T-cell (primary cell): ENCODE measurements around the gene REXO2. TPM values are rescaled to one million over a fixed set of nuclear protein-coding genes. Genes with fewer than 3 reads are reported as not detected.

Experiments
- ATAC-seq, 4 experiments: fragments of 200-7000 bp in 3 of 4; fragments of 150-1000 bp in 1 of 4; cut with Tn5 transposase; replicated peaks in 1 of 4; 1 replicate in 3 of 4; 2 replicates in 1 of 4; pipeline ENCODE4 v1.10.0; 2021; ENCODE audit warnings: moderate library complexity in 3 of 4, mild to moderate bottlenecking in 2 of 4, moderate number of reproducible peaks in 1 of 4
- CTCF ChIA-PET, 2 donors: fragments of 300-600 bp; sonication (Branson Sonifier 250); formaldehyde crosslinking; loops; one replicate each; lab custom pipeline; 2022; ENCODE audit warnings: antibody characterized with exemption in 2 of 2; lab: Charles Lee
- POLR2A ChIA-PET, 2 donors: fragments of 300-600 bp; sonication (Branson Sonifier 250); formaldehyde crosslinking; loops; one replicate each; lab custom pipeline; 2022; ENCODE audit warnings: antibody characterized with exemption in 2 of 2; lab: Charles Lee
- DNase-seq, 35 experiments: peaks; one replicate each; pipeline versions ENCODE4 v3.0.0 to v3.0.0-alpha.2; 2013 to 2023
- H3K27ac ChIP-seq: one replicate; pipeline ENCODE4 v1.5.1; 2013; ENCODE audit warnings: low read length
- H3K27me3 ChIP-seq, 2 experiments: replicated peaks in 1 of 2; 1 replicate in 1 of 2; 2 replicates in 1 of 2; pipeline versions ENCODE4 v1.6.1 to v1.7.0; 2013; ENCODE audit warnings: low read length in 1 of 2, mixed read lengths in 1 of 2; ENCODE audit not compliant: control insufficient read depth in 2 of 2, insufficient read depth in 2 of 2; ENCODE audit errors: extremely low read depth in 1 of 2
- H3K36me3 ChIP-seq, 2 donors: 1 replicate in 1 of 2; 2 replicates in 1 of 2; pipeline versions ENCODE4 v1.6.1 to v1.7.0; 2013; ENCODE audit warnings: low read length in 1 of 2; ENCODE audit not compliant: control insufficient read depth in 2 of 2, insufficient read depth in 1 of 2; ENCODE audit errors: extremely low read depth in 1 of 2
- H3K4me1 ChIP-seq, 2 experiments: 1 replicate in 1 of 2; 2 replicates in 1 of 2; pipeline versions ENCODE4 v1.6.1 to v1.7.0; 2013; ENCODE audit warnings: low read length in 2 of 2, mixed read lengths in 1 of 2; ENCODE audit not compliant: insufficient read depth in 2 of 2, control insufficient read depth in 1 of 2; ENCODE audit errors: extremely low read depth in 1 of 2
- H3K4me3 ChIP-seq, 2 donors: 1 replicate in 1 of 2; 2 replicates in 1 of 2; pipeline versions ENCODE4 v1.5.1 to v1.7.0; 2013; ENCODE audit warnings: mild to moderate bottlenecking in 2 of 2, low read length in 1 of 2, moderate library complexity in 1 of 2; ENCODE audit not compliant: control insufficient read depth in 1 of 2; ENCODE audit errors: extremely low read depth in 1 of 2
- H3K9me3 ChIP-seq: 2 replicates; pipeline ENCODE4 v1.7.0; 2013
- H3K27ac Mint-ChIP-seq, 2 donors: one replicate each; pipeline ENCODE4 v1.8.0; 2020 to 2021; ENCODE audit warnings: mild to moderate bottlenecking in 2 of 2, mixed read lengths in 2 of 2
- H3K27me3 Mint-ChIP-seq, 2 donors: one replicate each; pipeline ENCODE4 v1.8.0; 2021 to 2022; ENCODE audit warnings: mixed read lengths in 2 of 2
- H3K36me3 Mint-ChIP-seq: one replicate; pipeline ENCODE4 v1.8.0; 2021; ENCODE audit warnings: mixed read lengths
- H3K4me1 Mint-ChIP-seq, 3 donors: one replicate each; pipeline ENCODE4 v1.8.0; 2020 to 2022; ENCODE audit warnings: mixed read lengths in 3 of 3, mild to moderate bottlenecking in 1 of 3
- H3K4me3 Mint-ChIP-seq, 3 donors: one replicate each; pipeline ENCODE4 v1.8.0; 2020 to 2022; ENCODE audit warnings: mild to moderate bottlenecking in 3 of 3, mixed read lengths in 3 of 3, moderate library complexity in 3 of 3
- H3K9me3 Mint-ChIP-seq, 3 donors: one replicate each; pipeline ENCODE4 v1.8.0; 2020 to 2022; ENCODE audit warnings: mixed read lengths in 3 of 3
- WGBS: methylation state at CpG from one replicate; pipeline ENCODE4 v1.1.5; 2013; ENCODE audit warnings: missing lambda C conversion rate; ENCODE audit not compliant: insufficient coverage; 5-methylcytosine and 5-hydroxymethylcytosine counted together
- total RNA-seq, 35 experiments: library from RNA in 6 of 35; stranded (reverse) in 6 of 35; fragments of 120-200 nt in 1 of 35; gene quantifications; one replicate each; pipeline versions ENCODE4 v1.2.1 to v1.2.4 and lab custom pipeline; 2013 to 2026

Gene REXO2
- total RNA-seq, 5 donors from 2014 or later (not counting 1 experiment from before 2014, with no cell fraction given) = 30.1 to 73.9 (median 63.6) TPM

DNA sequence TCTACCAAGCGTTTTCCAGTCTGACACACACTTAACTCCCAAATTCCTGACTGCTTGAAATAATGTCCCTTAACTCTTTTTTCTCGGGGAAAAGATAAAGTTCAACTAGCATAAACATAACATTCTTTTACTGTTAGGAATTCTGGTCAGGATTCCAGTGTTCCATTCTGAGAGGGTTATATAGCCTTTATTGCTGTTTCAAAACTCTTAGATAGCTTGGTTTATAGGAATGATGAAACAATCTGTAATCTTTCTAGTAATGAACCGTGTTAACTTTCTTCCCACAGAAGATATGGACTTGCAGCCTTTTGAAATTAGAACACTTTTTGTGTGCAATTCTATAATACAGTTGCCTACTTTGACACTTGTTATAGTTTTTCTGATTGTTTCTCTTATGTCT, 8.6 kb downstream of the REXO2 start:
- Mint-ChIP-seq H3K4me3 (no peak overlapping the region), H3K9me3 (peaks cover 0 to 5% (median 0%) of the 10 kb centered on the region in 3 donors), H3K4me1 (peaks cover 4 to 20% (median 6%) of the 10 kb centered on the region in 3 donors), H3K27ac (no peak overlapping the region), H3K36me3 (peaks cover 60% of the 10 kb centered on the region), H3K27me3 (no peaks in the 10 kb centered on the region)
- ChIA-PET CTCF (no interaction called here), POLR2A (no interaction called here)
- Histone ChIP-seq H3K9me3 (no peaks in the 10 kb centered on the region), H3K27me3 (no peaks in the 10 kb centered on the region), H3K36me3 (peaks cover 0 to 36% of the 10 kb centered on the region in 2 donors), H3K4me3 (no peak overlapping the region), H3K4me1 (no peaks in the 10 kb centered on the region), H3K27ac (no peak overlapping the region)
- ATAC-seq (no peak), DNase-seq (no peak)
- 83% methylated on average over 1 of the region's 3 CpGs for whole genome bisulfite sequencing

DNA sequence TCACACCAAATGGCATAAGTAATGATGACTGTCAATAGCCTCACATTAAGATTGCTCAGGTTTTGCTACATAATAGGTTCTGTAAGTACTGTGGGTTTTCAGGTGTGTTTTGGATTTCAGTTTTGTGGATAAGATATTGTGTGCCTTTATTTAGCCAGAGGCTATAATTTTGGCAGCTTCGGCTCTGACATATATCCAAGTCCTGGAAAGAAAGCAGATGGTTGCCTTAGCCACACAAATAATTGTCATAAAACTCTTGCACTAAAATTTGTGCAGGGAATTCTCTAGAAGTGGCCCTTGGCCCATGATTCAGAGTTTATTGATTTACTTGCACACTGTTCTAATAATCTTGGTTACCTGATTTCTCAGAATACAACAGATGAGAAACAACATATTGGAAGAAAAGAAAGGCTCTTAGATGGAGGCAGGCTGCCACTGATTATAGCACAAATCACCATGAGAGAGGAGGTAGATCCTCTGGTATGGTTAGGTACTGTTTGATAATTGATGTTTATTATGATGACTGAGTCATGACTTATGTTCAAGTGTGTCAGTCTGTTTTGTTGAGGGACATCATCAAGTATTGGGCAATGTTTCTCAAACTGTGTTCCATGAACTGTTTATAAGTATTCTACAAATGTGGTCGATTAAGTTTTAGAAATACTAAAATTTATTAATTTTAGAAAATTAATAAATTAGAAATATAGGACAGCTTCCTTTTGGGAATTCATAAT, 9.6 kb downstream of the REXO2 start:
- ChIA-PET POLR2A (interaction anchor here in 1 of 2 donors (0.6 kb wide), 1 partner anchor 67 kb away, joined by 3 read pairs; no protein-coding TSS in a partner anchor), CTCF (no interaction called here)
- peaks cover 0 to 34% of the 10 kb centered on the region in 2 donors for H3K36me3 ChIP-seq

DNA sequence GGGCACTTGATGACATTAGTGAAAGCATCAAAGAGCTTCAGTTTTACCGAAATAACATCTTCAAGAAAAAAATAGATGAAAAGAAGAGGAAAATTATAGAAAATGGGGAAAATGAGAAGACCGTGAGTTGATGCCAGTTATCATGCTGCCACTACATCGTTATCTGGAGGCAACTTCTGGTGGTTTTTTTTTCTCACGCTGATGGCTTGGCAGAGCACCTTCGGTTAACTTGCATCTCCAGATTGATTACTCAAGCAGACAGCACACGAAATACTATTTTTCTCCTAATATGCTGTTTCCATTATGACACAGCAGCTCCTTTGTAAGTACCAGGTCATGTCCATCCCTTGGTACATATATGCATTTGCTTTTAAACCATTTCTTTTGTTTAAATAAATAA, 10.6 kb downstream of the REXO2 start:
- ChIA-PET CTCF (interaction anchor here in 1 of 2 donors (0.5 kb wide), 1 partner anchor 181 kb away, joined by 4 read pairs; no protein-coding TSS in a partner anchor), POLR2A (no interaction called here)
- DNase-seq = no peak
- Mint-ChIP-seq H3K9me3 (peaks cover 0 to 5% (median 0%) of the 10 kb centered on the region in 3 donors), H3K4me1 (peaks cover 0 to 20% (median 4%) of the 10 kb centered on the region in 3 donors), H3K4me3 (no peak overlapping the region), H3K27me3 (no peaks in the 10 kb centered on the region), H3K36me3 (peaks cover 56% of the 10 kb centered on the region), H3K27ac (no peak overlapping the region)
- Histone ChIP-seq H3K4me1 (no peaks in the 10 kb centered on the region), H3K27ac (no peak overlapping the region), H3K4me3 (no peak overlapping the region), H3K9me3 (no peaks in the 10 kb centered on the region), H3K36me3 (peaks cover 0 to 27% of the 10 kb centered on the region in 2 donors), H3K27me3 (no peaks in the 10 kb centered on the region)
- 98% methylated on average over 5 of the region's 6 CpGs for WGBS
- ATAC-seq = no peak

More for the DNA sequence above, 9.6 kb downstream of the REXO2 start:
- Mint-ChIP-seq H3K27me3 (no peaks in the 10 kb centered on the region), H3K9me3 (peaks cover 0 to 5% (median 0%) of the 10 kb centered on the region in 3 donors), H3K4me1 (peaks cover 4 to 20% (median 5%) of the 10 kb centered on the region in 3 donors), H3K4me3 (no peak overlapping the region), H3K27ac (no peak overlapping the region), H3K36me3 (peaks cover 64% of the 10 kb centered on the region)
- no CpG with 5 or more reads among the region's 2 CpGs for WGBS
- H3K27ac ChIP-seq = no peak overlapping the region
- ATAC-seq (no peak), DNase-seq (no peak)
- H3K9me3 ChIP-seq = no peaks in the 10 kb centered on the region
- H3K4me1 ChIP-seq = no peaks in the 10 kb centered on the region
- H3K27me3 ChIP-seq = no peaks in the 10 kb centered on the region
- H3K4me3 ChIP-seq = no peak overlapping the region

DNA sequence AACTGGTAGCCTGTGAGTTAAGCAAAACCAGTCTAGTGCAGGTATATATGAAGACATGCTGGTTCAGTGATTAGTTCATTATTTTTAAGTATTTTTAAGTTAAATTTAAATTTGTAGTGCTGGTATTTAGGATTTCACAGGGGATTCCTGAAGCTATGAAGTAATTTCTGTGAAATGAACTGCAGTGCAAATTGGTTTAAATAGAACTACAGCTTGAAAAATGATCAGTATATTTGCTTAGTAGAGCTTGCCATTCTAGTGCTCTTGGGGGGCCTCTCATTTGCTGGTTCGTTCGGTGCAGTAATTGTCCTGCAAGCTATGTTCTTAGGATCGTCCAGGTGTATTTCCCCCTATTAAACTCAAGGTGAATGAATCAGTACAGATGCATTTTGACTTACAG, 13.1 kb downstream of the REXO2 start:
- H3K27ac ChIP-seq = no peak overlapping the region
- Mint-ChIP-seq H3K4me1 (peaks cover 0 to 8% (median 0%) of the 10 kb centered on the region in 3 donors), H3K27me3 (no peaks in the 10 kb centered on the region), H3K4me3 (no peak overlapping the region), H3K36me3 (peaks cover 44% of the 10 kb centered on the region), H3K9me3 (no peaks in the 10 kb centered on the region), H3K27ac (no peak overlapping the region)
- no peaks in the 10 kb centered on the region for H3K9me3 ChIP-seq
- ATAC-seq (no peak), DNase-seq (no peak)
- H3K27me3 ChIP-seq = no peaks in the 10 kb centered on the region
- H3K4me1 ChIP-seq = no peaks in the 10 kb centered on the region
- H3K36me3 ChIP-seq = peaks cover 0 to 23% of the 10 kb centered on the region in 2 donors
- ChIA-PET POLR2A (interaction anchor here in 1 of 2 donors (0.6 kb wide), 1 partner anchor 14 kb away, joined by 5 read pairs; no protein-coding TSS in a partner anchor), CTCF (no interaction called here)
- WGBS = no CpG with 5 or more reads among the region's 3 CpGs
- no peak overlapping the region for H3K4me3 ChIP-seq

DNA sequence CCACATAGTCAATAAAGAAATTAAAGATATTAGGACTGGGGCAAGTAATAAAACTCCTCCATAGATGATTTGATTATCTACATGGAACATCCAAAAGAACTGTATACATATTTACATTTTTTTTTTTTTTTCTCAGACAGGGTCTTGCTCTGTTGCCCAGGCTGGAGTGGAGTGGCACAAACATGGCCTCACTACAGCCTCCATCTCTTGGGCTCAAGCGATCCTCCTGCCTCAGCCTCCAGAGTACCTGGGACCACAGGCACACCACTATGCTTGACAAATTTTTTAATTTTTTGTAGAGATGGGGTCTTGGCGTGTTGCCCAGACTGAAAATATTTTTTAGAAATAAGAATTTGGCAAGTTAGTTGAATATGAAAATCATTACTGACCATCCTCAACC, 24.7 kb downstream of the REXO2 start:
- Mint-ChIP-seq H3K9me3 (peaks cover 0 to 8% (median 0%) of the 10 kb centered on the region in 3 donors), H3K4me3 (no peak overlapping the region), H3K27ac (no peak overlapping the region), H3K36me3 (peaks cover 20% of the 10 kb centered on the region), H3K4me1 (no peaks in the 10 kb centered on the region), H3K27me3 (no peaks in the 10 kb centered on the region)
- DNase-seq = no peak
- H3K27me3 ChIP-seq = no peaks in the 10 kb centered on the region
- H3K27ac ChIP-seq = no peak overlapping the region
- ATAC-seq = no peak
- POLR2A ChIA-PET = no interaction called here
- CTCF ChIA-PET = no interaction called here
- no CpG with 5 or more reads among the region's 2 CpGs for WGBS
- H3K4me1 ChIP-seq = no peaks in the 10 kb centered on the region
- H3K36me3 ChIP-seq = no peaks in the 10 kb centered on the region
- no peaks in the 10 kb centered on the region for H3K9me3 ChIP-seq
- no peak overlapping the region for H3K4me3 ChIP-seq

DNA sequence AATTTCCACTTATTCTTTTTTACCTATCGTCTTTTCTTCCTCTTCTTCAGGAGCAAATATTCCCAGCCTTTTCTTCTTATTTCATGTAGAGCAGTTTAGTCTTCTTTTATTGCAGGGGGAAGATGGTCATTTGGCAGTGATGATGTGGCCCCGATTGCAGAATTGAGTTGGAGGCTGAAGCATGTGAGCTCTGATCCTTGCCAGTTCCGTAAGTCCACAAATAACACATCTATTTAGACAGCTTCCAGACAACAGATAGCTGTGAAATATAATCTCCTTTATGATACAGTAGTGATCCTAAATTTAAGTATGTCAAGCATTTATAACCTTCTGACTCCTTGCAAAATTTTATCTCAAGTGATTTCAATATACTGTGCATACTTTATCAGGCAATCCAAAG, 27.5 kb downstream of the REXO2 start:
- ATAC-seq = no peak
- CTCF ChIA-PET = no interaction called here

More for the DNA sequence above, 27.5 kb downstream of the REXO2 start:
- Mint-ChIP-seq H3K4me3 (no peak overlapping the region), H3K4me1 (no peaks in the 10 kb centered on the region), H3K27ac (no peak overlapping the region), H3K27me3 (no peaks in the 10 kb centered on the region), H3K9me3 (peaks cover 0 to 7% (median 0%) of the 10 kb centered on the region in 3 donors), H3K36me3 (peaks cover 10% of the 10 kb centered on the region)
- Histone ChIP-seq H3K4me1 (no peaks in the 10 kb centered on the region), H3K27me3 (no peaks in the 10 kb centered on the region), H3K4me3 (no peak overlapping the region), H3K9me3 (no peaks in the 10 kb centered on the region), H3K36me3 (no peaks in the 10 kb centered on the region), H3K27ac (no peak overlapping the region)
- DNase-seq = no peak
- POLR2A ChIA-PET = no interaction called here
- WGBS = no CpG with 5 or more reads among the region's 3 CpGs
